Esophagus muscularis mucosa (tissue), 4 donors: ENCODE data around the gene NPBWR2.

ENCODE experiments used
- CTCF ChIP-seq, 3 experiments: fragments of 200-600 bp in 2 of 3; fragments of 450-650 bp in 1 of 3; sonication (generic) in 2 of 3; IDR thresholded peaks; one replicate each; pipeline ENCODE4 v1.5.1; 2017 to 2019; ENCODE audit warnings: antibody characterized with exemption in 3 of 3, mild to moderate bottlenecking in 2 of 3, moderate library complexity in 1 of 3
- EP300 ChIP-seq: sonication (generic); formaldehyde crosslinking; IDR thresholded peaks from one replicate; pipeline ENCODE4 v1.6.1; 2017; ENCODE audit warnings: antibody characterized with exemption
- POLR2A ChIP-seq: fragments of 450-650 bp; IDR thresholded peaks from one replicate; pipeline ENCODE4 v1.6.1; 2017; ENCODE audit warnings: antibody characterized with exemption, moderate library complexity, mild to moderate bottlenecking, low read depth
- POLR2AphosphoS5 ChIP-seq, 2 donors: sonication (generic); formaldehyde crosslinking; IDR thresholded peaks; one replicate each; pipeline ENCODE4 v1.6.1; 2017; ENCODE audit warnings: antibody characterized with exemption in 2 of 2

DNA sequence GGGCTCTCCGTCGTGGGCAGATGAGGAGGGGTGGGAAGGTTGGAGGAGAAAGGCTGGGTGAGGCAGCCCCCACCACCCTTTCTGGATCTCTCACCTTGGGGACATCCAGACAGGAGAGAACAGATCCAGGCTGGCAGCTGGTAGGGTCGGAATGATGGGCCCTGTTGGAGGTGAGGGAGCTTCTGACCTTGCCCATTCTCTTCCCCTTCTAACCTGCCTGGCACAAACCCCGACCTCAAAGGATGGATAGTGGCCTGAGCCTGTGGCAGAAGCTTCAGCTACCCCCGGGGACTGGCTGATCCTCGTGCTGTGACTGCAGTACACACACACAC is 6.0 kb upstream of the NPBWR2 start:
- no peak for TF ChIP-seq CTCF (IDR thresholded peaks at IDR 0.05)
- TF ChIP-seq POLR2AphosphoS5 (IDR thresholded peaks at IDR 0.05), result no peak
- TF ChIP-seq POLR2A, result no peak
- no peak for TF ChIP-seq EP300
